ENCODE data around the gene CAMTA1.

The CAMTA1 gene

GRCh38 chr1:6880951-6881690, 95.9 kb downstream of the CAMTA1 start:
- DNase-seq, result no peak

GRCh38 chr1:6882414-6882813, 97.2 kb downstream of the CAMTA1 start:
- DNase-seq, result no peak

- DNase-seq, result no peak
Measured at GRCh38 chr1:6884652-6885153, 99.4 kb downstream of the CAMTA1 start.

- no peak for DNase-seq
Measured at GRCh38 chr1:6885426-6885825, 100.2 kb downstream of the CAMTA1 start.

- no peak for DNase-seq
Measured at GRCh38 chr1:6886523-6886922, 101.3 kb downstream of the CAMTA1 start.

- DNase-seq, result no peak
Measured at GRCh38 chr1:6888268-6888667, 103.0 kb downstream of the CAMTA1 start.

- no peak for DNase-seq
Measured at GRCh38 chr1:6888870-6889269, 103.6 kb downstream of the CAMTA1 start.

GRCh38 chr1:6889875-6890480, 104.7 kb downstream of the CAMTA1 start:
- DNase-seq, result peak; percentile 7

- DNase-seq, result no peak
Measured at GRCh38 chr1:6890686-6891085, 105.4 kb downstream of the CAMTA1 start.

- no peak for DNase-seq
Measured at GRCh38 chr1:6891781-6892579, 106.7 kb downstream of the CAMTA1 start.

GRCh38 chr1:6893388-6893787, 108.1 kb downstream of the CAMTA1 start:
- no peak for DNase-seq

- DNase-seq, result no peak
Measured at GRCh38 chr1:6897138-6897537, 111.9 kb downstream of the CAMTA1 start.

GRCh38 chr1:6898974-6899539, 113.8 kb downstream of the CAMTA1 start:
- no peak for DNase-seq

GRCh38 chr1:6899621-6900020, 114.4 kb downstream of the CAMTA1 start:
- DNase-seq, result no peak

GRCh38 chr1:6902153-6902552, 116.9 kb downstream of the CAMTA1 start:
- DNase-seq, result no peak

- DNase-seq, result no peak
Measured at GRCh38 chr1:6904476-6905170, 119.4 kb downstream of the CAMTA1 start.

GRCh38 chr1:6905331-6905730, 120.1 kb downstream of the CAMTA1 start:
- no peak for DNase-seq

GRCh38 chr1:6905790-6906189, 120.5 kb downstream of the CAMTA1 start:
- DNase-seq, result no peak

GRCh38 chr1:6906783-6907182, 121.5 kb downstream of the CAMTA1 start:
- no peak for DNase-seq

GRCh38 chr1:6907201-6907600, 121.9 kb downstream of the CAMTA1 start:
- no peak for DNase-seq

GRCh38 chr1:6907676-6908434, 122.6 kb downstream of the CAMTA1 start:
- no peak for DNase-seq

GRCh38 chr1:6909401-6909800, 124.1 kb downstream of the CAMTA1 start:
- DNase-seq, result no peak

All from T-helper 9 cell (primary cell).